ENCODE results near the gene AFF2. TPM values are rescaled to one million over a fixed set of nuclear protein-coding genes. Genes with fewer than 3 reads are reported as not detected.

Gene AFF2
- total RNA-seq, 1 donor from 2014 or later: 3.4 TPM

DNA sequence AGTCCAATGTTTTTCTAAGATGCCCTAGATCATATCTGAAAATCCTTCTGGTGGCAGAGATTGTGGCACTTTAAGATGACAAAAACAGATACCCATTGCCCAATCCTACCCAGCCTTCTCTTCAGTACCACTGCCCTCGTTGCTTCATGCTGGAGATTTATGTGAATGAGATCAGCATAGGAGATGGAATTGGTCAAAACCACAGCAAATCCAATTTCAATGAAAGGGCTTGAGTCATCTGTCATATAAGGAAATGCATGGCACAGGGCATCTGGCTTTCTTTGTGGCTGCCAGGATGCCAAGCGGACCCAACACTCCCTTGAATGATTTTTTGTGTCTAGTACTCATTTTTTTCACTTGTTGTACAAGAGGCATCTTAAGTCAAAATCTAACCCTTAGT, 16.8 kb downstream of the AFF2 start:
- TF ChIP-seq CTCF (IDR thresholded peaks at IDR 0.05): no peak
- no peak overlapping the region for H3K4me3 Mint-ChIP-seq
- H3K4me1 Mint-ChIP-seq: peaks cover 3% of the 10 kb centered on the region
- no peaks in the 10 kb centered on the region for H3K27me3 Mint-ChIP-seq
- H3K27ac Mint-ChIP-seq: no peak overlapping the region
- CTCF ChIA-PET: no interaction called here
- ATAC-seq (ENCODE audit: low read depth) (no peak), DNase-seq (no peak)
- POLR2A ChIA-PET: no interaction called here
- no peaks in the 10 kb centered on the region for H3K9me3 Mint-ChIP-seq
- intact Hi-C loops (cut with micrococcal nuclease): no loop called here
- H3K36me3 Mint-ChIP-seq (ENCODE audit: low read depth): no peaks in the 10 kb centered on the region

DNA sequence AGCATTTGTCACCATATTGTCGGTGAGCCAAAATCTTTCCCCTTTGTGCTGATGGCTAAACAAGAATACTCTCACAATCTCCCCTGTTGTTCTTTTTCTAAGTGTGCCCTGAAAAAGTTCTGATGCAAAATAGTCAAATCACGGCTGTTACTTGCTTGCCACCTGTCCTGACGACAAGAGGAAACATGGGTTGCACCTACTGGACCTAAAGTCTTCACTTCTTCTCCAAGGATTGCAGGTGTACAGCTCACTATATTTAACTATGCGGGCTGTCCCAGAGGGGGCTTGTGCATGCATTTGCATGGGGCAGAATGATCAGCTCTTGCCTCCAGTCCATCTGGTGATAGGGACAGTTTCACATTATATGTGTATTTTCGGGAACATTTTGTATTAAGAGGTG, 21.6 kb downstream of the AFF2 start:
- ChIA-PET POLR2A (interaction anchor here (1.2 kb wide), 1 partner anchor 9 kb away, joined by 6 read pairs; no protein-coding TSS in a partner anchor), CTCF (no interaction called here)
- peaks cover 5% of the 10 kb centered on the region for H3K4me1 Mint-ChIP-seq
- H3K9me3 Mint-ChIP-seq: no peaks in the 10 kb centered on the region
- intact Hi-C loops (cut with micrococcal nuclease): no loop called here
- no peak overlapping the region for H3K27ac Mint-ChIP-seq
- H3K4me3 Mint-ChIP-seq: no peak overlapping the region
- ATAC-seq (ENCODE audit: low read depth) (no peak), DNase-seq (no peak)
- no peak for TF ChIP-seq CTCF (IDR thresholded peaks at IDR 0.05)
- no peaks in the 10 kb centered on the region for H3K36me3 Mint-ChIP-seq (ENCODE audit: low read depth)
- H3K27me3 Mint-ChIP-seq: no peaks in the 10 kb centered on the region

DNA sequence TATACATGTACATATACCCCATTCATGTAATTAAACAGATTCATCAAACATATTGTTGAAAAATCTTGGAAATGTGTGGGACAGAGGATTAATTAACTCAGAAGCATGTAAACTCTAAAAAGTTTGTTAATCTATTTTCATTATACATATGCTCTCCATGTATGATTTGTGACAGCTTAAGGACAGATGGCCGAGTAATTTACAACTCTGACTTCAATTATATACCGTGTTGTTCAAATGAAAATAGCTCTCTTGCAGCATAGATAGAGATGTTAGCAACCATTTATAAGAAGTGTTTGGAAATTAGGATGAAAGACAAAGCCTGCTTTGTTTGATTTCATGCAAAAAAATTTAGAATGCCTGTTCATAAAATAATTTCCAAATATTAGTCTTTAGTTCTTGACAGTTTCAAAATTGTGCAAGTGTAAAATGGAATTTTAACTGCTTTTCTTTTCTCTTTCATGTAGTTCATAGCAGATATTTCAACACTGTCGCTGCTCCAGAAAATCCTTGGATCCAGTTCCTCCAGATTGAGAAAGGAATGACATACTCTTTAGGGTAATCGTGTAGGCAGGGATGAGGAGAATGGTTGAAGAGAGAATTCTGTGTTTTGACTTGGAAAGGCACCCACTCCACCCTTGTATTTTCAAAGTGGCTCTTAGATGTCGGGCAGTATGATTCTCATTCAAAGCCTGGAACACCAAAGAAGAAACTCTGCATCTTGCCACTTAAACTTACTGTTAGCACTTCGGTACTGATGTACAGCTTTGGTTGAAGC, 23.1 kb downstream of the AFF2 start:
- DNase-seq (no peak), ATAC-seq (ENCODE audit: low read depth) (no peak)
- CTCF ChIA-PET: no interaction called here
- H3K4me3 Mint-ChIP-seq: no peak overlapping the region
- H3K27ac Mint-ChIP-seq: no peak overlapping the region
- POLR2A ChIA-PET: no interaction called here
- no peaks in the 10 kb centered on the region for H3K9me3 Mint-ChIP-seq
- no peaks in the 10 kb centered on the region for H3K27me3 Mint-ChIP-seq
- peaks cover 5% of the 10 kb centered on the region for H3K4me1 Mint-ChIP-seq
- H3K36me3 Mint-ChIP-seq (ENCODE audit: low read depth): no peaks in the 10 kb centered on the region
- TF ChIP-seq CTCF (IDR thresholded peaks at IDR 0.05): no peak
- intact Hi-C loops (cut with micrococcal nuclease): no loop called here

DNA sequence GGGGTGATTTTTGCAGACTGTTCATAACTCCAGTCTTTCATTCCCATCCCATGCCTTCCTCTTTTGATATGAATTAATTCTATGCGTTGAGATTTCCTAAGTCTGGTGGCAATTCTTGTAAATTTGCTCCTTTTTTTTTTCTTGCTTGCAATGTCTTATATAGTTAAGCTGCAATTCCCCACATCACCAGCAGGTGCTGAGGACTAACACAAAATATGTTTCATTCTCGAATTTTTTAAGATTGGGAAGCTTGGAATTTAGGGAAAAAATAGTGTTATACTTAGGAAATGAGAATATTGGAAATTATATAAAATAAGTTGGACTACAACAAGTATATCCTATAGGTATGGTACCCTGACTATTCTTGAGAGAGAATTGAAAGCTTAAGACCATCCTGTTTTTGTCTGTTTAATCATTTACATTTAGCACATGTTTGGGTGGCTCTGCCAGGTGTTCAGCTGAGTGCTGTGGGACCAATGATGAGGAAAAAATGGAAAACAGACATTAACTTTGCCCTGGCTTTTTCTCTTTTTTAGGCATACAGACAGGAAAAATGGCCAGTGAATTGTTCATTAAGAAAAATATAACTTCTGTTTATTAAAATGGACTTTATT, 30.2 kb downstream of the AFF2 start:
- ChIA-PET POLR2A (interaction anchor here (1.2 kb wide), 1 partner anchor 9 kb away, joined by 6 read pairs; no protein-coding TSS in a partner anchor), CTCF (interaction anchor here (0.6 to 2.0 kb wide), 5 partner anchors 9 to 120 kb away, joined by 3 to 11 read pairs (median 3); partner anchors contain the start of gene AFF2)
- H3K27ac Mint-ChIP-seq: no peak overlapping the region
- DNase-seq (no peak), ATAC-seq (ENCODE audit: low read depth) (no peak)
- no peaks in the 10 kb centered on the region for H3K4me1 Mint-ChIP-seq
- no peaks in the 10 kb centered on the region for H3K9me3 Mint-ChIP-seq
- intact Hi-C loops (cut with micrococcal nuclease): loop anchor here (5.0 kb wide), 1 partner anchor 757 kb away; no protein-coding TSS in a partner anchor
- H3K36me3 Mint-ChIP-seq (ENCODE audit: low read depth): no peaks in the 10 kb centered on the region
- no peak overlapping the region for H3K4me3 Mint-ChIP-seq
- H3K27me3 Mint-ChIP-seq: no peaks in the 10 kb centered on the region
- no peak for TF ChIP-seq CTCF (IDR thresholded peaks at IDR 0.05)

GRCh38 chrX:148534291-148534690, 33.9 kb downstream of the AFF2 start:
- no peak for DNase-seq
- intact Hi-C loops (cut with micrococcal nuclease): loop anchor here (5.0 kb wide), 1 partner anchor 753 kb away; no protein-coding TSS in a partner anchor
- peaks cover 8% of the 10 kb centered on the region for H3K4me1 Mint-ChIP-seq
- ChIA-PET POLR2A (no interaction called here), CTCF (no interaction called here)
- H3K36me3 Mint-ChIP-seq (ENCODE audit: low read depth): no peaks in the 10 kb centered on the region
- H3K27ac Mint-ChIP-seq: no peak overlapping the region
- H3K4me3 Mint-ChIP-seq: no peak overlapping the region
- no peaks in the 10 kb centered on the region for H3K27me3 Mint-ChIP-seq
- no peak for ATAC-seq (ENCODE audit: low read depth)
- H3K9me3 Mint-ChIP-seq: no peaks in the 10 kb centered on the region
- TF ChIP-seq CTCF (IDR thresholded peaks at IDR 0.05): no peak
